Right lobe of liver (tissue), 6 donors: ENCODE results near the gene FLRT2. TPM values are rescaled to one million over a fixed set of nuclear protein-coding genes. Genes with fewer than 3 reads are reported as not detected.

Experiments
- ATAC-seq, 4 donors: fragments of 200-7000 bp; cut with Tn5 transposase; one replicate each; pipeline ENCODE4 v1.9.1; 2020; ENCODE audit warnings: mild to moderate bottlenecking in 4 of 4, moderate library complexity in 4 of 4
- DNase-seq, 3 donors: peaks; one replicate each; pipeline ENCODE4 v3.0.0-alpha.2; 2020
- H3K27ac ChIP-seq, 3 donors: fragments of 200-600 bp; one replicate each; pipeline ENCODE4 v1.8.0; 2022
- H3K27me3 ChIP-seq, 2 donors: fragments of 200-600 bp; one replicate each; pipeline ENCODE4 v1.8.0; 2022
- H3K36me3 ChIP-seq, 4 donors: fragments of 200-600 bp; sonication (generic) in 1 of 4; one replicate each; pipeline versions ENCODE4 v1.5.1 to v1.8.0; 2017 to 2022; ENCODE audit warnings: control low read depth in 1 of 4
- H3K4me1 ChIP-seq, 4 donors: fragments of 200-600 bp; sonication (generic) in 1 of 4; one replicate each; pipeline versions ENCODE4 v1.5.1 to v1.8.0; 2017 to 2022; ENCODE audit warnings: control low read depth in 1 of 4
- H3K4me3 ChIP-seq, 3 donors: fragments of 200-600 bp; one replicate each; pipeline ENCODE4 v1.8.0; 2022
- H3K9me3 ChIP-seq, 4 donors: fragments of 200-600 bp; sonication (generic) in 1 of 4; one replicate each; pipeline versions ENCODE4 v1.5.1 to v1.8.0; 2017 to 2022; ENCODE audit warnings: control low read depth in 1 of 4
- CTCF ChIP-seq, 4 donors: fragments of 200-600 bp in 3 of 4; fragments of 450-650 bp in 1 of 4; IDR thresholded peaks; one replicate each; pipeline versions ENCODE4 v1.5.1 to v1.8.0; 2016 to 2022; ENCODE audit warnings: antibody characterized with exemption in 4 of 4, mild to moderate bottlenecking in 2 of 4
- POLR2A ChIP-seq: fragments of 450-650 bp; IDR thresholded peaks from one replicate; pipeline ENCODE4 v1.6.1; 2017; ENCODE audit warnings: antibody characterized with exemption, mild to moderate bottlenecking
- WGBS: methylation state at CpG from one replicate; pipeline ENCODE4 v1.1.6; 2018; ENCODE audit warnings: low coverage, low lambda C conversion rate; ENCODE audit not compliant: insufficient coverage; ENCODE audit errors: missing lambda C conversion rate; 5-methylcytosine and 5-hydroxymethylcytosine counted together
- intact Hi-C, 2 donors: fragments of 100-400 bp; cut with DNase I; formaldehyde crosslinking; loops; one replicate each; pipeline versions ENCODE4 v1.11.2 to v1.14.1; 2022
- total RNA-seq, 6 experiments: library from RNA; depleted of rRNA in 2 of 6; stranded (reverse); fragments of >200 nt in 2 of 6; fragmentation: NEBNext Ultra II Directional in 3 of 6; extraction: Animal tissue kit (Norgen Biotek cat#: 25700) in 3 of 6; gene quantifications; one replicate each; pipeline versions ENCODE4 v1.1.0 to v1.2.4, GENCODE V29; 2016 to 2023
- donor health status: DM: no; HTN: yes; CAD: no.
- donor health status: DM: no; HTN: no; CAD: no.
- donor health status: DM: no; HTN: no; CAD: no.
- donor health status: DM: no; HTN: yes; CAD: no.
- donor health status: DM: no; HTN: yes; CAD: no.

The FLRT2 gene
- total RNA-seq, 6 experiments from 2014 or later = 0.12 to 4.1 (median 2.0) TPM

- WGBS = 66% methylated on average over 2 of the region's 2 CpGs
- intact Hi-C loops = no loop called here
- no peaks in the 10 kb centered on the region for H3K9me3 ChIP-seq
- DNase-seq (no peak), ATAC-seq (no peak)
- H3K4me3 ChIP-seq = no peak overlapping the region
- no peak for TF ChIP-seq CTCF (IDR thresholded peaks at IDR 0.05)
- TF ChIP-seq POLR2A = no peak
- no peak overlapping the region for H3K27ac ChIP-seq
- no peaks in the 10 kb centered on the region for H3K4me1 ChIP-seq
- H3K27me3 ChIP-seq = no peaks in the 10 kb centered on the region
- H3K36me3 ChIP-seq = no peaks in the 10 kb centered on the region
Observed at GRCh38 chr14:85578930-85579329, 49.0 kb downstream of the FLRT2 start.

GRCh38 chr14:85579942-85580341 is 50.0 kb downstream of the FLRT2 start:
- ATAC-seq (peak; percentile 43 to 79 (median 66)), DNase-seq (no peak)
- no peaks in the 10 kb centered on the region for H3K27me3 ChIP-seq
- intact Hi-C loops = no loop called here
- no peak overlapping the region for H3K27ac ChIP-seq
- no peak overlapping the region for H3K4me3 ChIP-seq
- H3K9me3 ChIP-seq = no peaks in the 10 kb centered on the region
- TF ChIP-seq CTCF (IDR thresholded peaks at IDR 0.05) = no peak
- TF ChIP-seq POLR2A = no peak
- H3K36me3 ChIP-seq = no peaks in the 10 kb centered on the region
- no peaks in the 10 kb centered on the region for H3K4me1 ChIP-seq

DNA sequence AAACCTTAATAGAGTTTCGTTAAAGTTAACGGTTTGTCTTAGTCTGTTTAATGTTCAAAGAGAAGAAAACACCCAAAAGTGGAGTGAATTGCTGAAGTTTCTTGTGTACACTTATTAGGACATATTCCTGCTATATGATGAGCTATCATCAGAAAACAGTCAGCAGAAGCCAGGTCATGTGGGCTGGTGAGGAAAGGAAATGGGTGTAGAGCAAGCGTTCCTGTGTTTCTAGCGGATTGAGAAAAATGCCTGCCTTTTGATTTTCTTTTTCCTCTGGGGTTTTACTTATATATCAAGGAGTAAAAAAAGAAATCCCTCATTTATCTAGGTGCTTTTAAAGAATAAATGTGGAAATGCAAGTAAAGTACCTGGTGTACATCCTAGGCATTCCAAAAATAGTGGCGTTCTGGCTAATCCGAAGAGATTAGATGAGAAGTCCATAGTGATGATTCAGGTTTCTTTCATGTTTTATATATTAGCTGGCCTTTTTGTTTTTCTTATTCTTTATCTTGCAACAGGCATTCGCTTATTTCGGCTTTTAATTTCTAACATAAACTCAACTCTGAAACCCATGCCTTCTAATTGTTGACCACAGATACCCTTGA is 50.7 kb downstream of the FLRT2 start:
- DNase-seq = no peak
- H3K27me3 ChIP-seq = no peaks in the 10 kb centered on the region
- TF ChIP-seq POLR2A = no peak
- TF ChIP-seq CTCF (IDR thresholded peaks at IDR 0.05) = no peak
- no peak for ATAC-seq
- H3K27ac ChIP-seq = no peak overlapping the region
- no peaks in the 10 kb centered on the region for H3K9me3 ChIP-seq
- H3K4me3 ChIP-seq = no peak overlapping the region
- intact Hi-C loops = no loop called here
- no peaks in the 10 kb centered on the region for H3K36me3 ChIP-seq
- H3K4me1 ChIP-seq = no peaks in the 10 kb centered on the region
- 81% methylated on average over 8 of the region's 8 CpGs for WGBS

DNA sequence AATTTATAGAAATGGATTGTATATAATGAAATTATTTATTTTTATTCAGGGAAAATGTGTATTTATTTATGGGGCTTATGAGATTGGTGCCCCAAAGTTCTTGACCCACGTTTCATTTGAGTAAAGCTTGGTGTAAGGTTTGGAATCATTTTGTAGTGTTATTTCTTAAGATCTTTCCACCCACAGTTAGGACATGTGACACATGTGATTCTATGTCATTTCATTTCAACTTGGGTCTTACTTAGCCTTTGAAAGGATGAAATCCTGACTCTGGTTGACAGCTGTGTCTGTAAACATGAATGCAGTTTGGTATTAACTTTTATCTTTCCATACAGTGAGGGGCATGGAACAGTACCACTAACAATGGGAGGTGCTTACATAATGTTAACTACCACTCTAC is 51.7 kb downstream of the FLRT2 start:
- TF ChIP-seq CTCF (IDR thresholded peaks at IDR 0.05) (no peak), POLR2A (no peak)
- DNase-seq (no peak), ATAC-seq (no peak)
- intact Hi-C loops = no loop called here
- WGBS = 53% methylated on average over 1 of the region's 1 CpG
- no peak overlapping the region for H3K4me3 ChIP-seq
- H3K36me3 ChIP-seq = no peaks in the 10 kb centered on the region
- no peaks in the 10 kb centered on the region for H3K9me3 ChIP-seq
- H3K27ac ChIP-seq = no peak overlapping the region
- H3K4me1 ChIP-seq = no peaks in the 10 kb centered on the region
- no peaks in the 10 kb centered on the region for H3K27me3 ChIP-seq

- DNase-seq = no peak
- Histone ChIP-seq H3K27me3 (no peaks in the 10 kb centered on the region), H3K9me3 (no peaks in the 10 kb centered on the region), H3K4me1 (no peaks in the 10 kb centered on the region), H3K36me3 (no peaks in the 10 kb centered on the region), H3K4me3 (no peak overlapping the region), H3K27ac (no peak overlapping the region)
- intact Hi-C loops = no loop called here
- TF ChIP-seq POLR2A = no peak
- no peak for TF ChIP-seq CTCF (IDR thresholded peaks at IDR 0.05)
- ATAC-seq = no peak
- WGBS = 70% methylated on average over 5 of the region's 5 CpGs
Observed at GRCh38 chr14:85583380-85583779, 53.4 kb downstream of the FLRT2 start.
